KMS-11 (cell line): Measurements from ENCODE around the gene COPZ1.
"Not testable (repeated sequence)": the region's sequence is repeated elsewhere in the genome, so short reads cannot be mapped to it uniquely, and the experiment has no call there.

Experiments
- H2AFZ ChIP-seq: fragments of 200-600 bp; sonication (generic); 2 replicates; pipeline ENCODE4 v1.6.1; 2016; ENCODE audit warnings: antibody characterized with exemption, mixed run types, low read depth
- H3K27ac ChIP-seq: fragments of 200-600 bp; sonication (generic); 2 replicates; pipeline ENCODE4 v1.6.1; 2016; ENCODE audit warnings: mild to moderate bottlenecking, mixed run types
- H3K27me3 ChIP-seq: fragments of 200-600 bp; sonication (generic); 2 replicates; pipeline ENCODE4 v1.6.1; 2017; ENCODE audit warnings: mild to moderate bottlenecking, low read depth, mixed run types, moderate library complexity; ENCODE audit not compliant: insufficient read depth
- H3K36me3 ChIP-seq: fragments of 200-600 bp; sonication (generic); 2 replicates; pipeline ENCODE4 v1.6.1; 2017; ENCODE audit warnings: mild to moderate bottlenecking, mixed run types; ENCODE audit not compliant: insufficient read depth
- H3K4me1 ChIP-seq: fragments of 200-600 bp; sonication (generic); 2 replicates; pipeline ENCODE4 v1.6.1; 2016; ENCODE audit warnings: mild to moderate bottlenecking, low read depth, mixed run types; ENCODE audit not compliant: poor library complexity, severe bottlenecking
- H3K4me2 ChIP-seq: fragments of 200-600 bp; sonication (generic); 2 replicates; pipeline ENCODE4 v1.7.0; 2016; ENCODE audit warnings: mild to moderate bottlenecking, mixed run types
- H3K4me3 ChIP-seq: fragments of 200-600 bp; sonication (generic); IDR thresholded peaks from 2 replicates; pipeline ENCODE4 v1.6.1; 2017; ENCODE audit warnings: low read depth, low read length, mixed read lengths; ENCODE audit not compliant: insufficient read depth
- H3K79me2 ChIP-seq: fragments of 200-600 bp; sonication (generic); 2 replicates; pipeline ENCODE4 v1.6.1; 2016; ENCODE audit warnings: low read depth, mixed run types; ENCODE audit not compliant: insufficient read depth
- H3K9ac ChIP-seq: fragments of 200-600 bp; sonication (generic); 2 replicates; pipeline ENCODE4 v1.6.1; 2016; ENCODE audit warnings: mild to moderate bottlenecking, mixed run types
- H4K20me1 ChIP-seq: fragments of 200-600 bp; sonication (generic); 2 replicates; pipeline ENCODE4 v1.6.1; 2016; ENCODE audit warnings: mild to moderate bottlenecking, mixed run types; ENCODE audit not compliant: insufficient read depth
- CTCF ChIP-seq: fragments of 200-600 bp; sonication (generic); conservative IDR thresholded peaks from 2 replicates; pipeline ENCODE4 v1.6.1; 2017; ENCODE audit warnings: low read depth, mild to moderate bottlenecking, antibody characterized with exemption, low read length, moderate library complexity, mixed read lengths

Gene COPZ1

GRCh38 chr12:54306925-54307741, 17.8 kb upstream of the COPZ1 start:
- no peak overlapping the region for H3K4me2 ChIP-seq
- TF ChIP-seq CTCF, result no peak
- H3K9ac ChIP-seq, result no peak overlapping the region
- H3K36me3 ChIP-seq, result no peaks in the 10 kb centered on the region
- H3K79me2 ChIP-seq, result no peaks in the 10 kb centered on the region
- no peak overlapping the region for H3K27ac ChIP-seq
- H4K20me1 ChIP-seq, result no peaks in the 10 kb centered on the region
- H2AFZ ChIP-seq, result no peak overlapping the region
- no peaks in the 10 kb centered on the region for H3K4me1 ChIP-seq
- no peak overlapping the region for H3K4me3 ChIP-seq
- H3K27me3 ChIP-seq, result peaks cover 10% of the 10 kb centered on the region

GRCh38 chr12:54311051-54311450, 13.9 kb upstream of the COPZ1 start:
- TF ChIP-seq CTCF, result no peak
- H3K4me3 ChIP-seq, result no peak overlapping the region
- H3K4me1 ChIP-seq, result no peaks in the 10 kb centered on the region
- H3K27me3 ChIP-seq, result no peaks in the 10 kb centered on the region
- no peaks in the 10 kb centered on the region for H4K20me1 ChIP-seq
- H3K9ac ChIP-seq, result no peak overlapping the region
- H3K4me2 ChIP-seq, result no peak overlapping the region
- H3K79me2 ChIP-seq, result no peaks in the 10 kb centered on the region
- H3K27ac ChIP-seq, result no peak overlapping the region
- no peak overlapping the region for H2AFZ ChIP-seq
- H3K36me3 ChIP-seq, result no peaks in the 10 kb centered on the region

- H3K4me3 ChIP-seq, H3K9ac ChIP-seq, H3K27me3 ChIP-seq, H3K36me3 ChIP-seq, H3K79me2 ChIP-seq, H3K27ac ChIP-seq, H2AFZ ChIP-seq, H3K4me2 ChIP-seq, H3K4me1 ChIP-seq, H4K20me1 ChIP-seq: not testable (repeated sequence)
These were observed 12.6 kb upstream of the COPZ1 start for GRCh38 chr12:54312309-54312708.

GRCh38 chr12:54321363-54321762, 3.6 kb upstream of the COPZ1 start:
- Histone ChIP-seq H3K4me1 (peaks cover 7% of the 10 kb centered on the region), H2AFZ (no peak overlapping the region), H3K79me2 (peaks cover 13% of the 10 kb centered on the region), H3K4me3 (no peak overlapping the region), H3K27ac (no peak overlapping the region), H3K9ac (no peak overlapping the region), H3K36me3 (no peaks in the 10 kb centered on the region), H3K4me2 (no peak overlapping the region), H4K20me1 (no peaks in the 10 kb centered on the region), H3K27me3 (no peaks in the 10 kb centered on the region)
- no peak for TF ChIP-seq CTCF

- Histone ChIP-seq H3K4me2 (peak overlapping the region; percentile 97), H3K79me2 (peaks cover 23% of the 10 kb centered on the region), H3K9ac (peak overlapping the region; percentile 69), H3K4me1 (peaks cover 14% of the 10 kb centered on the region), H2AFZ (peak overlapping the region; percentile 68), H3K27ac (peak overlapping the region; percentile 48)
- H3K36me3 ChIP-seq, H3K27me3 ChIP-seq, H3K4me3 ChIP-seq, H4K20me1 ChIP-seq: not testable (repeated sequence)
These were observed 645 bp downstream of the COPZ1 start for GRCh38 chr12:54325442-54326109.
